ENCODE data around the gene RNF8. TPM values are rescaled to one million over a fixed set of nuclear protein-coding genes. Genes with fewer than 3 reads are reported as not detected.
"Not testable (repeated sequence)": the region's sequence is repeated elsewhere in the genome, so short reads cannot be mapped to it uniquely, and the experiment has no call there.

The RNF8 gene
- total RNA-seq, 1 experiment from 2014 or later, result 17.7 TPM

DNA sequence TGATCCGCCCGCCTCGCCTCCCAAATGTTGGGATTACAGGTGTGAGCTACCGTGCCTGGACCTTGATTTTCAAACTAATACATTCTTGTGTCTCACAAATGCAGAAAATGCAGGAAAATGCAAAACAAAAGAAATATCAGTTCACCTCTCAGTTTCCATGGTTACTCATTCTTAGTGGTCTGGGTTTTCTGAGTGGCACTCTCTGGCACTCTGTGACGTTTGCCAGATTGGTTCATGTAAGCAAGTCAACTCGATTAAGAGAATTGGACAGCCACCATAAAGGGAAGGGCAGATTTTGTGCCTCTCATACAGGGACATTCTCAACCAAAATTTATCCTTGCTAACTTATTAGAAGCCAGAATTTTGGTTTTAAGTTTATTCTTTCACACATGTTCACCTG, 87.9 kb downstream of the RNF8 start:
- Mint-ChIP-seq H3K27me3 (ENCODE audit: insufficient read depth, unreplicated experiment) (no peaks in the 10 kb centered on the region), H3K27ac (ENCODE audit: unreplicated experiment) (no peak overlapping the region), H3K36me3 (ENCODE audit: insufficient read depth, unreplicated experiment) (peaks cover 17% of the 10 kb centered on the region), H3K4me3 (ENCODE audit: unreplicated experiment) (no peak overlapping the region), H3K4me1 (ENCODE audit: low read depth, unreplicated experiment) (no peaks in the 10 kb centered on the region), H3K9me3 (ENCODE audit: unreplicated experiment) (no peaks in the 10 kb centered on the region)
- H3K4me3 ChIP-seq (ENCODE audit: low read depth, low read length), result no peak overlapping the region
- TF ChIP-seq, protein P1, sequence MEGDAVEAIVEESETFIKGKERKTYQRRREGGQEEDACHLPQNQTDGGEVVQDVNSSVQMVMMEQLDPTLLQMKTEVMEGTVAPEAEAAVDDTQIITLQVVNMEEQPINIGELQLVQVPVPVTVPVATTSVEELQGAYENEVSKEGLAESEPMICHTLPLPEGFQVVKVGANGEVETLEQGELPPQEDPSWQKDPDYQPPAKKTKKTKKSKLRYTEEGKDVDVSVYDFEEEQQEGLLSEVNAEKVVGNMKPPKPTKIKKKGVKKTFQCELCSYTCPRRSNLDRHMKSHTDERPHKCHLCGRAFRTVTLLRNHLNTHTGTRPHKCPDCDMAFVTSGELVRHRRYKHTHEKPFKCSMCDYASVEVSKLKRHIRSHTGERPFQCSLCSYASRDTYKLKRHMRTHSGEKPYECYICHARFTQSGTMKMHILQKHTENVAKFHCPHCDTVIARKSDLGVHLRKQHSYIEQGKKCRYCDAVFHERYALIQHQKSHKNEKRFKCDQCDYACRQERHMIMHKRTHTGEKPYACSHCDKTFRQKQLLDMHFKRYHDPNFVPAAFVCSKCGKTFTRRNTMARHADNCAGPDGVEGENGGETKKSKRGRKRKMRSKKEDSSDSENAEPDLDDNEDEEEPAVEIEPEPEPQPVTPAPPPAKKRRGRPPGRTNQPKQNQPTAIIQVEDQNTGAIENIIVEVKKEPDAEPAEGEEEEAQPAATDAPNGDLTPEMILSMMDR (IDR thresholded peaks at IDR 0.05; ENCODE audit: insufficient read depth in 1 of 2, low read depth in 1 of 2, low read length in 1 of 2, severe bottlenecking in 1 of 2, unreplicated experiment in 1 of 2), result no peak
- 0 out of 2 replicates have a peak, but pooled peaks cover 5% of the 10 kb centered on the region for H3K4me1 ChIP-seq
- no TSS peak for BruUV-seq (replicated peaks)
- POLR2A ChIA-PET, result no interaction called here
- no peak for DNase-seq
- intact Hi-C loops (cut with micrococcal nuclease; ENCODE audit: unreplicated experiment), result no loop called here
- CTCF ChIA-PET, result no interaction called here
- peaks cover 5% of the 10 kb centered on the region; the same call in 1 of the 2 replicates for H3K36me3 ChIP-seq (ENCODE audit: control insufficient read depth, insufficient read depth, low read length)
- H3K9me3 ChIP-seq, result no peaks in the 10 kb centered on the region
- H3K27me3 ChIP-seq (replicated peaks; ENCODE audit: control insufficient read depth, insufficient read depth, low read length), result no peaks in the 10 kb centered on the region

DNA sequence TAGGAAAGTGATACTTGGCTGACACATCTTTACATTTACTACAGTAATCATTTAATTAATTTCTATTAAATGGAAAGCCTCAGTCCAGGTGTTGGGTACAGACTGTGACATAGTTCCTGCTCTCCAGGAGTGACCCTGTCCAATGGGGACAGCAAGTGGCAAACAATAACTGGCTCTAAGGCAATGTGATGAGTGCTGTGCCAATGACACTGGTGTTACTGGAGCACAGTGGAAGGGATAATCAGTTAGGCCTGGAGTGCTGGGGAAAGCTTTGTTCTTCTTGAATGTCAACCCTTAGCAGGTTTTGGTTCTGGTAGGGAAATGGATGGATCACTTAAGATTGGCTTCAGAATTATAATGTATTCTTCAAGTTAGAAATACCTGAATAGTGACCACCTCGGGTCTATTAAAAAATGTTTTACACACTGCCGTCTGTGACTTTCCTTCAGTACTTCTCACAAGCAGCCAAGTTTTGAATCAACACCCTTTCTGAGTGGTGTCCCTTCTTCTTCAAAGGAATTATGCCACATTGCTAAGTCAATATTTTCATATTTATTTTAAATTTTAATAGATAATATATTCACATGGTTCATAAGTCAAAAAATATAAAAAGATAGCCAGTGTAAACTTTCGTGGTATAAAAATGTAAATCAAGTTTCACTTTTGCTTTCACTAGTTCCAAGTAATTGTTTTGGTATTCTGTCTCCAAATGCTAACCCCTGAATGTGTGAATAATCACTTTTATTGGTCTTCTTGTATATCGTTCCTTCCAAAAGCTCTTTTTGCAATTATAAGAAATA, 88.8 kb downstream of the RNF8 start:
- H3K4me3 Mint-ChIP-seq (ENCODE audit: unreplicated experiment), result no peak overlapping the region
- H3K4me1 Mint-ChIP-seq (ENCODE audit: low read depth, unreplicated experiment), result no peaks in the 10 kb centered on the region
- ChIA-PET POLR2A (no interaction called here), CTCF (no interaction called here)
- no peak overlapping the region for H3K27ac Mint-ChIP-seq (ENCODE audit: unreplicated experiment)
- H3K36me3 Mint-ChIP-seq (ENCODE audit: insufficient read depth, unreplicated experiment), result peaks cover 23% of the 10 kb centered on the region
- intact Hi-C loops (cut with micrococcal nuclease; ENCODE audit: unreplicated experiment), result no loop called here
- no peak overlapping the region for H3K4me3 ChIP-seq (ENCODE audit: low read depth, low read length)
- TF ChIP-seq, protein P1 (IDR thresholded peaks at IDR 0.05; ENCODE audit: insufficient read depth in 1 of 2, low read depth in 1 of 2, low read length in 1 of 2, severe bottlenecking in 1 of 2, unreplicated experiment in 1 of 2), result no peak
- no TSS peak for BruUV-seq (replicated peaks)
- no peak for DNase-seq
- H3K9me3 Mint-ChIP-seq (ENCODE audit: unreplicated experiment), result no peaks in the 10 kb centered on the region
- H3K36me3 ChIP-seq (ENCODE audit: control insufficient read depth, insufficient read depth, low read length), result peaks cover 2% of the 10 kb centered on the region; the same call in 1 of the 2 replicates
- H3K27me3 ChIP-seq (replicated peaks; ENCODE audit: control insufficient read depth, insufficient read depth, low read length), result no peaks in the 10 kb centered on the region
- H3K27me3 Mint-ChIP-seq (ENCODE audit: insufficient read depth, unreplicated experiment), result no peaks in the 10 kb centered on the region
- H3K9me3 ChIP-seq, result no peaks in the 10 kb centered on the region
- 0 out of 2 replicates have a peak, but pooled peaks cover 5% of the 10 kb centered on the region for H3K4me1 ChIP-seq

- intact Hi-C loops (cut with micrococcal nuclease; ENCODE audit: unreplicated experiment); BruUV-seq (replicated peaks); H3K4me1 Mint-ChIP-seq (ENCODE audit: low read depth, unreplicated experiment); H3K4me3 ChIP-seq (ENCODE audit: low read depth, low read length); H3K36me3 ChIP-seq (ENCODE audit: control insufficient read depth, insufficient read depth, low read length); POLR2A ChIA-PET; CTCF ChIA-PET; DNase-seq; H3K9me3 ChIP-seq; H3K4me1 ChIP-seq; H3K27ac Mint-ChIP-seq (ENCODE audit: unreplicated experiment); H3K27me3 Mint-ChIP-seq (ENCODE audit: insufficient read depth, unreplicated experiment); H3K27me3 ChIP-seq (replicated peaks; ENCODE audit: control insufficient read depth, insufficient read depth, low read length); H3K9me3 Mint-ChIP-seq (ENCODE audit: unreplicated experiment); H3K4me3 Mint-ChIP-seq (ENCODE audit: unreplicated experiment): not testable (repeated sequence)
- H3K36me3 Mint-ChIP-seq (ENCODE audit: insufficient read depth, unreplicated experiment), result peaks cover 23% of the 10 kb centered on the region
Observed at GRCh38 chr6:37443216-37443542, 89.4 kb downstream of the RNF8 start.

Other genes with a start within 250 kb of the RNF8 start
- 43.8 and 48.3 TPM in 2 replicates for gene PIM1, start 183.8 kb upstream of the RNF8 start, total RNA-seq (2022)
- 11.8 and 13.5 TPM in 2 replicates for gene TBC1D22B, start 96.2 kb upstream of the RNF8 start, total RNA-seq (2022)
- 1.6 and 2.6 TPM in 2 replicates for gene TMEM217, start 95.8 kb upstream of the RNF8 start, total RNA-seq (2022)
- gene CMTR1, start 79.2 kb downstream of the RNF8 start, total RNA-seq (2022), result 40.0 and 40.8 TPM in 2 replicates
- 30.6 and 32.3 TPM in 2 replicates for gene CCDC167, start 145.9 kb downstream of the RNF8 start, total RNA-seq (2022)

Data from Caco-2 (cell line).